HG03558 (cell line): ENCODE results near the gene INPP5A.

Experiments
- ATAC-seq: cut with Tn5 transposase; IDR thresholded peaks from one replicate; pipeline ENCODE4 v1.9.1; 2021; ENCODE audit warnings: moderate number of reproducible peaks; ENCODE audit not compliant: unreplicated experiment; ENCODE audit errors: extremely low read depth

INPP5A gene

GRCh38 chr10:132574783-132575319, 37.3 kb downstream of the INPP5A start:
- no peak for ATAC-seq

DNA sequence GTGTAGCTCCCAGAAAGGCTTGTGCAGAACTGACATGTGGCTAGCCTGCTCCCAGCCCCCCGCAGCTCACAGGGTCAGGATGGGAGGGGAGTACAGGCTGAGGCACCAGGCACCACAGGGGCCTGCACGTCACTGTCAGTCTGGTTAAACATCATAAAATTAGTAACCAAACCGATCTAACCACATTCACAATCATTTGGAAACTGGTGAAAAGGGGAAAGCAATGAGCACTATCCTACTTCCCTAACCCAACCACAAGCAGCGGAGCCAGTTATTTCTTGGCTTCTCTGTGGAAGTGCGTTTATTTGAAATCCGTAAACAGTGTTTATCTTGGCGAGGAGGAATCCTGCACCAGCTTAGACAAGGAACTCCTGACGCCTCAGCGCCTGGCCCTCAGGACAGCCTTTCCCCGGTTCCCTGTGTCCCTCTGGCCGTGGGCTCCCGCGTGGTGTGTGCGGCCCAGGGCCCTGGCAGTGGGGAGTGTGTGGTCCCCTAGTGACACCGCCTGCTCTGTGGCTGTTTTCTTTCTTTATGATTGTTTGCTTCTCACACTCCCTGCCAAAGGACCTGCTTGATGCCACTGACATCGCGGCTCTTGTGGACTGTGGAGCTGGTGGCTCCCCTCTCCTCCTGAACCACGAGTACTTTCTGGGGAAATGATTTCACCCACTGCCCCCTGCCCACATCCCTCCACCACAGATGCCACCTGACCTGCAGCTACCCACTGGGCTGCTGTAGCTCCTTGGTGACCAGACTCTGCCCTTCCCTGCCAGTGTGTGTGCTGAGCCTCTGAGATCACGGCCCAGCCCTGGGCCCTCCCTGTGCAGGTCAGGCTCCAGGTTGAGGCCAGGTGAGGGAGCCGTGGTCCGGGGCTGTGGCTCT, 38.0 kb downstream of the INPP5A start:
- no peak for ATAC-seq

DNA sequence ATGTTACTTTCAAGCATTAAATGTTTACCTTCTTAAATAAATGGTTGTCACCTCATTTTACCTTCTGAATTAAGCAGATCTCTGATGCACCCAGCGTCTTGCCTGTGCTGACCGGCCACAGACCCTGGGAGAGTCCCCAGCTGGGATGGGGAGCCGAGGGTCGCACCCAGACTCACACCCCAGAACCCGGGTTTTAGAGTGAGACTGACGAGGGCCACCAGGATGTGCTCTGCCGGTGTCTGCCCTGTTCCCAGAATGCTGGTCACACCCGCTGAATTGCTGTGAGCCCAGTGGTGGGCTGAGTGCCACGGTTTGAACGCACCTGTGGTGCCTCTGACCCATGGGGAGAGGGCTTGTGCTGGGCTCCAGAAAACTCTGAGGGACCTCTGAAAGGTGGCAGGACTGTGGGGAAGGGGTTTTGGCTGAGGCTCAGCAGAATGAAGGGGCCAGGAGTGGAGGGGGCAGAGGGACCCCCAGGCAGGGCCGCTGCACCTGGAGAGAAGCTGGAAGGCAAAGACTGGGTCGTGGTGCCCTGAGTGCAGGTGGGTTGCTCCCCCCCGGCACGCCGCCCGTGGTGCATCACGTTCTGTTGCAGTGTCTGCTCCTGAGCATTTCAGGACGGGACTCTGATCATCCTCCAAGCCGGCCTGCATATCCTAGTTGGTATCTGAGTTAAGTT, 39.2 kb downstream of the INPP5A start:
- ATAC-seq, result no peak

GRCh38 chr10:132577350-132578003, 39.9 kb downstream of the INPP5A start:
- no peak for ATAC-seq

- ATAC-seq, result no peak
Measured at GRCh38 chr10:132578287-132578951, 40.8 kb downstream of the INPP5A start.

DNA sequence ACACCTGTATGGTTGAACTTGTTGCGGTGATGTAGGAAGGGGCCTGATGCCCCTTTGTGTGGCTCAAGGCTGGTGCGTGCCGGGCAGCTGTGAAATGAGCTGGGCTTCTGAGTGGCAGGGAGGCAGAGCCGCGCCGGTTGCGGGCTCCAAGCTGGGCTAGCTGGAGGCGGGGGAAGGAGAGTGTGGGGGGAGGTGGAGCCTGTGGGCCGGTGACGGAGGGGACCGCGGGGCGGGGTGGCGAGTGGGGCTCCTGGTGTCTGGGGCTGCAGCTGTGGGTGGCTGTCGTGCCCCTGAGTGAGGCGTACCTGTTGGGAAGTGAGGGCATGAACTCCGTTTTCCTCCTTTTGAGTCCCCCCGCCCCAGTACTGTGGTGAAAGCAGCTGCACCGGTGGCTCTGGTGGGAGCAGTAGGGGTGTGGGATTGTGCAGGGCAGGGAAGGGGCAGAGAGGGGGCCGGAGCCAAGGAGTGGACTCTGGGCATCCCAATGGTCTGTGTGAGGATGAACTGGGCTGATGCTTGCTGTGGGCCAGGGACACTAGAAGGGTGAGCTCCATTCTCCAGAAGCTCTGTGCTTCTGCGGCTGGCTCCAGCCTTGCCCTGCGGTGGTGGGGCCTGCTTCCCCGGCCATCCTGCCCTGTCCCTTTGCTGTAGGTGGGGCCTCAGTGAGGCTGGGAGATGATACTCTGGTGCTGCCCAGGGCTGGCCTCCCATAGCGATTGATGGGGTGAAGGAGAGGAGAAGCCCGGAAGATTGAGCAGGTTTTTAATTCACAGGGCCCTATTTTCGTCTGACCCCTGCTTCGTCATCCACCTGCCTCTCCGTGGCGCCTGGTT, 41.7 kb downstream of the INPP5A start:
- ATAC-seq, result no peak

DNA sequence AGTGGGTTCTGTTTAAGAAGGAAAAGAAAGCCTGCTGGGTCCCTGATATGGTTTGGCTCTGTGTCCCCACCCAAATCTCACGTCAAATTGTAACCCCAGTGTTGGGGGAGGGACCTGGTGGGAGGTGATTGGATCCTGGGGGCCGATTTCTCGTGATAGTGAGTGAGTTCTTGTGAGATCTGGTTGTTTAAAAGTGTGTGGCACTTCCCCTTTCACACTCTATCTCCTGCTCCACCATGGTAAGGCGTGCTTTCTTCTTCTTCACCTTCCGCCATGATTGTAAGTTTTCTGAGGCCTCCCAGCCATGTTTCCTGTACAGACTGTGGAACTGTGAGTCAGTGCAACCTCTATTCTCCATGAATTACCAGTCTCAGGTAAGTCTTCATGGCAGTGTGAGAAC, 42.6 kb downstream of the INPP5A start:
- ATAC-seq, result no peak

GRCh38 chr10:132580617-132581016, 43.0 kb downstream of the INPP5A start:
- ATAC-seq, result no peak

- no peak for ATAC-seq
Measured at GRCh38 chr10:132582137-132582536, 44.5 kb downstream of the INPP5A start.

GRCh38 chr10:132582771-132583170, 45.2 kb downstream of the INPP5A start:
- no peak for ATAC-seq

DNA sequence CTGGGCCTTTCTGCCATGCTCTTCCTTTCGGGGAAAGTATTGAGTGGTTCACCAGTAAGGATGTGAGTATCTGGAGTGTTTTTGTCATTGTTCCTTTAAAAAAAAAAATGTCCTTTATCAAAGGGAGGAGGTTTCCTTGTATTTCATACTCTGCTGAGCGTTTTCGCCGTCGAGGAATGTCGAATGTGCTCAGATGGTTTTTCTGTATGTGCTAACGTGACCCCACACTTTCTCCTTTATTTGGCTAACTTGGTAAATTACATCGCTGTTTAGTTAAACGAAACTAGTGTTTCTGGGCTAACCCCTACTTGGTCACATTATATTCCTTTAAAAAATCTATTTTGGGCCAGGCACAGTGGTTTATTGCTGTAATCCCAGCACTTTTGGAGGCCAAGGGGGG, 45.9 kb downstream of the INPP5A start:
- ATAC-seq, result no peak

DNA sequence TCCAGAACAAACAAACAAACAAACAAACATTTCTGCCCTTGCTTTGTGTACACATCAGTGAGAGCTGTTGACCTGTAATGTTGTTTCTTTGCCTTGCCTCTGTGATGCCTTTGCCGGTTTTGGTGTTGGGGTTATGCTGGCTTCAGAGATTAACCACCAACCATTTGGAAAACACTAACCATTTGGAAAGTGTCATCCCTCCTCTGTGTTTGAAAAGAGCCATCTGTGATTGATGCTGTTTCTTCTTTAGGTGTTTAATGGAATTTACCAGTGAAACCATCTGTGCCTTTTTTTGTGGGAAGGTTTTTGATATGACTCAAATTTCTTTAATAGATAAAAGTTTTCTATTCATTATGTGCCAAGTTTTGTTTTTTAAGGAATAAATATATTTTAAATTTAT, 46.5 kb downstream of the INPP5A start:
- no peak for ATAC-seq

DNA sequence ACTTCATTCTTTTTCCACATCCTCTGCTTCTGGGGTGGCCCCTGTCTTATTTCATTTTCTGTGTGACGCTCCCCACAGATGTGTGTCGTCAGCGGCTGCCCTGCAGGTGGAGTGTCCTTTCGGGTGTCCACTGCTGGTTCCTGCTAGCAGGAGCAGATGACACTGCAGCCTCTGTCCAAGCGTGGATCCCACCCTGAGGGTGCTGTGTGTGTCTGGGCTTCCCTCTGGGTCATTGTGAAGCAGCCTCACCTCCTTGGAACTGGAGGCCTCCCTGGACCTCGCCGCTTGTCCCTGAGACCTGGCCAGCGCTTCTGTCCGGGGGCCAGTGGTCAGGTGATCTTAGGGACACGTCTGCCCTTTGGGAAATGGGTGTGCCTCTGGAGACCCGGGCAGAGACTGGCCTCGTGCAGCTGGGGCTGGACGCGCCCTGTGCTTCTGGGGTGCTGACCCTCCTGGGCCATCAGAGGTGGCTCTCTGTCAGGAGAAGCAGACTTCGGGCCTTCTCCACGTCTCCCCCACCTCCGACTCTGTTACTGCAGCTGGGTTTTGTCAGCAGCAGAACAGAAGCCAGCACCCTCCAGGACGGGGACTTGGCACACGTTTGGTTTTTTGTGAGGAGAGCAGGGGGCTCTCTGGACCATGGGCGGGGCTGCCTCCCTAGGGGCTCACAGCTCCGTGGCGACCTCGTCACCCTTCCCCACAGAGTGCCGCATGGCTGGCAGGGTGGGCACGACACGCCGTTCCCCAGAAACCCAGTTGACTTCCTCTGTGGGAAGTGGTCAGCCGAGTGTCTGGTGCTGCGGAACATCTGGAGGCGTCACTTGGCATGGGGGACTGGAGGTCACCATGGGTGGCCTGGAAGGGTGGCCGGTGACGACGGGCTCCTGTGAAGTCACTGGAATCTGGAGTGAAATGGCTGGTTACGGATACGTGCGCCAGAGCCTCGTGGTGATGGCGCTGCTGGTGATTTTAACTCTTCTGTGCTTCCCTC, 48.4 kb downstream of the INPP5A start:
- ATAC-seq, result no peak

- ATAC-seq, result no peak
Measured at GRCh38 chr10:132586739-132587138, 49.2 kb downstream of the INPP5A start.

DNA sequence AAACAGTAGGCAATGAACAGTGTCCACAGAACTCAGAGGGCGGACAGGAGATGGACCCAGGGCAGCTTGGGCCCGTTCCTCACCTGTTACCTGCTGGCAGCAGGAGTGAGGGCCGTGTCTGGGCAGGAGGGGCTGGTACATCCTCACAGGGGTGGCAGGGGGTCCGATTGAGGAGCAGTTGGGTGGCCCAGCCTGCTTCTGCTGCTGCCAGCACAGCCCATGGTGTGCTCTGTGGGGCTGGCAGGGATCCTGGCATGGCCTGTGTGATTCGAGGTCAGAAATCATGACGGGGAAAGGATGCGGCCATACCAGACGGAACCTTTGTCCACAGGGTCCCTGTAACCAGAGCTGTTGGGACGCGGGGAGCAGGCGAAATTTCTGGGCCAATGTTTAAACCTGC, 49.6 kb downstream of the INPP5A start:
- ATAC-seq, result no peak

DNA sequence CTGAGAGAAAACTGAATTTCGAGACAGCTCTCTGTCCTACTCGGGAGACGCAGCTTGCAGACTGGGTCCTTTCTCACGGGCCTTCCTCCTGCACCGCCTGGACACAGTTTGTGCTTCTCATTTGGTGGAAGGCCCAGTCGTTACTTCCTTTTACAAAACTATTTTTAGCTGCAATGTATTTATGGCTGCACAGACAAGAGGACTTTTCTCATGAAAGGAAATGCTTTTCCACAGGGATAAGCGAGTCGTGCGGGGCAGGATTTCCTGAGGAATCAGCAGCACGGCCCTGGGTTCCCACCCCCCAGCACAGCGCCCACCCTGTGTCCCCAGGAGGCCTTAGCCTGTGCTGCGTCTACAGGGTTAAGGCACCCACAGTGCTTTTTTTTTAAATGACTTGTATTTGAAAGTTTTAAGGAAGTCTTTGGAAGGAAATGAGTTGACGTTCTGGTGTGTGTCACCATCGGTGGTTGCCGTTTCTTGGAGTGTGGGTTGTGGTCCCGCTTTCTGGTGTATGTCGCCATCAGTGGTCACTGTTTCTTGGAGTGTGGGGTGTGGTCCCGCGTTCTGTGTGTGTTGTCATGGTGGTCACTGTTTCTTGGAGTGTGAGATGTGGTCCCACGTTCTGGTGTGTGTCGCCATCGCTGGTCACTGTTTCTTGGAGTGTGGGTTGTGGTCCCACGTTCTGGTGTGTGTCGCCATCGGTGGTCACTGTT, 50.9 kb downstream of the INPP5A start:
- no peak for ATAC-seq

DNA sequence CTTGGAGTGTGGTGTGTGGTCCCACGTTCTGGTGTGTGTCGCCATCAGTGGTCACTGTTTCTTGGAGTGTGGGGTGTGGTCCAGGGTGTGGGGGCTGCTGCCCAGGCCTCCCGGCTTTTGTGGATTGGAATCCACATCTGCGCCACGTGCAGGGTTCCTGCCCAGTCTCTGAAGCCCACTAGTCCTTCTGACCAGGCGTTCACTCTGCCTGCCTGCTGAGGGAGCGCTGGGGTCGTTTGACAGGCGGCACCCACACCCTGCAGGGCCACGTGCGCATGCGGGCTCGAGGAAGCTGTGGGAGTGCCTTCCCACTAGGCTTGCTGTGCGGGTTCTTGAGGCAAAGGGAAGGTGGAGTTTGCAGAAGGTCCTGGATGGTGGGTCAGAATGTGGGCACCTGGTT, 51.4 kb downstream of the INPP5A start:
- ATAC-seq, result no peak

DNA sequence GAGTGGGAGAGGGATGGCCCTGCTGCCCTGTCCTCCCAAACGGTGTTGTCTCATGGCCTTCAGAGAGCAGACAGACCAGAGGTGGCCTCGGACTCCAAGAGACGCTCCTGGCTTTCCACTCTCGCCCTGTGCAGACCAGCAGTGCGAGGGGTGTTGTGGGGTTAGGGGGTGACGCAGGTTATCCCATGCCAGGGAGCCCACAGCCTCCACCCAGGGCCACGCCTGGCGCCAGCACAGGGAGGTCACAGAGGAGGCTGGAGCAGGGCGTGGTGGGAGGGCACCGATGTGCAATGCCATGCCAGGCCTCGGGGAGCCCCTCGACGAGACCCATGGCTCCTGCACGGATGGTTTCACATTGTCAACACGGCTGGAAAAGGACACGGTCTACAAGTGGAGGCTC, 52.1 kb downstream of the INPP5A start:
- ATAC-seq, result no peak
